HepG2 (cell line): ENCODE measurements around the gene ANKS1A. TPM values are rescaled to one million over a fixed set of nuclear protein-coding genes. Genes with fewer than 3 reads are reported as not detected.
A peak's percentile ranks its signal among the peaks of the same experiment; 100 is the strongest.

Experiments used
- DBP ChIP-seq: sonication (generic); formaldehyde crosslinking; IDR thresholded peaks from 2 replicates; pipeline ENCODE4 v1.4.0; 2020; ENCODE audit warnings: missing genetic modification reagents; ENCODE audit errors: not compliant biosample characterization
- DNMT1 ChIP-seq: sonication (generic); formaldehyde crosslinking; IDR thresholded peaks from 2 replicates; pipeline ENCODE4 v1.5.1; 2020; ENCODE audit warnings: mild to moderate bottlenecking, missing genetic modification reagents
- DZIP1 ChIP-seq: sonication (generic); formaldehyde crosslinking; IDR thresholded peaks from 2 replicates; pipeline ENCODE4 v1.5.0; 2020; ENCODE audit warnings: mild to moderate bottlenecking, missing genetic modification reagents
- FIP1L1 ChIP-seq: fragments of 200-400 bp; formaldehyde crosslinking; IDR thresholded peaks from 2 replicates; pipeline ENCODE4 v1.6.1; 2018; ENCODE audit warnings: low read depth, mild to moderate bottlenecking, low read length, moderate library complexity, borderline replicate concordance; ENCODE audit not compliant: insufficient read depth
- FOXP1 ChIP-seq, 2 experiments: fragments of 450-650 bp in 1 of 2; IDR thresholded peaks; 2 replicates each; pipeline ENCODE4 v1.6.1; 2017 to 2018; ENCODE audit warnings: antibody characterized with exemption in 1 of 2
- JARID2 ChIP-seq: sonication (generic); formaldehyde crosslinking; IDR thresholded peaks from 2 replicates; pipeline ENCODE4 v1.8.1; 2023; ENCODE audit warnings: missing genetic modification reagents, inconsistent platforms; ENCODE audit not compliant: insufficient replicate concordance
- KDM5B ChIP-seq: sonication (generic); formaldehyde crosslinking; IDR thresholded peaks from 2 replicates; pipeline ENCODE4 v1.4.0; 2020; ENCODE audit warnings: missing genetic modification reagents, mild to moderate bottlenecking, borderline replicate concordance
- LBX2 ChIP-seq: sonication (generic); formaldehyde crosslinking; IDR thresholded peaks from 2 replicates; pipeline ENCODE4 v1.5.0; 2020; ENCODE audit warnings: missing genetic modification reagents, mild to moderate bottlenecking, borderline replicate concordance
- NR2F6 ChIP-seq, 2 experiments: IDR thresholded peaks; 2 replicates each; pipeline ENCODE4 v1.6.1; 2016; ENCODE audit warnings: antibody characterized with exemption in 1 of 2, mild to moderate bottlenecking in 1 of 2
- NRL ChIP-seq: sonication (generic); formaldehyde crosslinking; IDR thresholded peaks from 2 replicates; pipeline ENCODE4 v1.5.0; 2020; ENCODE audit warnings: missing genetic modification reagents, mild to moderate bottlenecking, moderate library complexity, borderline replicate concordance
- POGK ChIP-seq: sonication (generic); formaldehyde crosslinking; conservative IDR thresholded peaks from 2 replicates; pipeline ENCODE4 v1.8.0; 2022; ENCODE audit warnings: mild to moderate bottlenecking, moderate library complexity, missing genetic modification reagents
- YEATS4 ChIP-seq: sonication (generic); formaldehyde crosslinking; IDR thresholded peaks from 2 replicates; pipeline ENCODE4 v1.4.0; 2020; ENCODE audit warnings: missing genetic modification reagents, borderline replicate concordance
- ZMYM4 ChIP-seq: sonication (generic); formaldehyde crosslinking; IDR thresholded peaks from 2 replicates; pipeline ENCODE4 v1.8.1; 2023; ENCODE audit warnings: mild to moderate bottlenecking, missing genetic modification reagents
- ZNF207 ChIP-seq: fragments of 450-650 bp; IDR thresholded peaks from 2 replicates; pipeline ENCODE4 v1.6.1; 2016; ENCODE audit warnings: antibody characterized with exemption, borderline replicate concordance
- ZNF44 ChIP-seq: sonication (generic); formaldehyde crosslinking; IDR thresholded peaks from 2 replicates; pipeline ENCODE4 v1.5.1; 2020; ENCODE audit warnings: mild to moderate bottlenecking, missing genetic modification reagents
- ZNF503 ChIP-seq: sonication (generic); formaldehyde crosslinking; IDR thresholded peaks from 2 replicates; pipeline ENCODE4 v1.4.0; 2020; ENCODE audit warnings: missing genetic modification reagents
- ZNF570 ChIP-seq: sonication (generic); formaldehyde crosslinking; IDR thresholded peaks from 2 replicates; pipeline ENCODE4 v1.4.0; 2020; ENCODE audit warnings: mild to moderate bottlenecking, missing genetic modification reagents, borderline replicate concordance
- ZNF770 ChIP-seq: sonication (generic); formaldehyde crosslinking; IDR thresholded peaks from 2 replicates; pipeline ENCODE4 v1.5.0; 2020; ENCODE audit warnings: mild to moderate bottlenecking, missing genetic modification reagents
- polyA plus RNA-seq, 8 experiments: library from polyadenylated mRNA; depleted of rRNA in 3 of 8; stranded (reverse) in 7 of 8; unstranded in 1 of 8; fragments of >200 nt; fragmentation: Illumina TruSeq in 4 of 8; extraction: Trizol in 4 of 8; gene quantifications; 2 replicates each; pipeline versions ENCODE4 v1.2.1 to v1.2.3, GENCODE V29; 2011 to 2016; ENCODE audit warnings: low read depth in 4 of 8, missing spikeins in 1 of 8, mixed read lengths in 1 of 8; ENCODE audit not compliant: insufficient read depth in 1 of 8
- total RNA-seq, 5 experiments: library from RNA; depleted of rRNA; stranded (reverse); fragments of >200 nt; fragmentation: Illumina TruSeq; extraction: Trizol; gene quantifications; 2 replicates each; pipeline ENCODE4 v1.2.3, GENCODE V29; 2016; ENCODE audit warnings: low read depth in 1 of 5

The ANKS1A gene
- total and polyA plus RNA-seq, 2 of the 13 experiments (the other 11 are each of a cell fraction or from before 2014, with no cell fraction given) = 7.2 to 15.1 TPM

- TF ChIP-seq DZIP1 (no peak), NR2F6 (IDR thresholded peaks at IDR 0.05) (no peak), NR2F6 (CRISPR knock-in tag; IDR thresholded peaks at IDR 0.05) (no peak), FOXP1 (IDR thresholded peaks at IDR 0.05) (no peak), FOXP1 (CRISPR knock-in tag; IDR thresholded peaks at IDR 0.05) (0 out of 2 replicates have a peak, but pooled peaks have one; percentile 19), ZMYM4 (peak; percentile 69), FIP1L1 (no peak; the same call in 1 of the 2 replicates), ZNF503 (CRISPR knock-in tag) (no peak), ZNF770 (CRISPR knock-in tag) (no peak), YEATS4 (no peak; the same call in 1 of the 2 replicates), DNMT1 (CRISPR knock-in tag) (no peak; the same call in 1 of the 2 replicates), ZNF207 (no peak), ZNF570 (CRISPR knock-in tag) (no peak), POGK (CRISPR knock-in tag) (peak; percentile 82; the same call in 1 of the 2 replicates), LBX2 (CRISPR knock-in tag) (no peak), JARID2 (CRISPR knock-in tag) (no peak), DBP (CRISPR knock-in tag) (no peak), ZNF44 (CRISPR knock-in tag) (no peak), NRL (no peak), KDM5B (peak; percentile 75; the same call in 1 of the 2 replicates)
These were observed at the start of gene ANKS1A (continued) for GRCh38 chr6:34888874-34889555.
